Prostate gland (tissue), 2 donors: Measurements from ENCODE around the gene PDK4. TPM values are rescaled to one million over a fixed set of nuclear protein-coding genes. Genes with fewer than 3 reads are reported as not detected.

Source experiments
- DNase-seq: peaks from one replicate; pipeline ENCODE4 v3.0.0-alpha.2; 2019; ENCODE audit warnings: low spot score
- H3K27ac ChIP-seq, 2 donors: fragments of 200-600 bp; sonication (generic); 2 replicates each; pipeline ENCODE4 v1.5.1; 2017 to 2019
- H3K27me3 ChIP-seq: fragments of 200-600 bp; sonication (generic); replicated peaks from 2 replicates; pipeline ENCODE4 v1.5.1; 2019; ENCODE audit not compliant: insufficient read depth
- H3K36me3 ChIP-seq, 2 donors: fragments of 200-600 bp; sonication (generic); 1 replicate in 1 of 2; 2 replicates in 1 of 2; pipeline versions ENCODE4 v1.5.1 to v1.8.1; 2017 to 2019
- H3K4me1 ChIP-seq: fragments of 200-600 bp; sonication (generic); replicated peaks from 2 replicates; pipeline ENCODE4 v1.5.1; 2019
- H3K4me3 ChIP-seq, 2 donors: fragments of 200-600 bp; sonication (generic); 2 replicates each; pipeline ENCODE4 v1.5.1; 2017 to 2019
- H3K9me3 ChIP-seq: fragments of 200-600 bp; sonication (generic); 2 replicates; pipeline ENCODE4 v1.5.1; 2017
- POLR2A ChIP-seq: fragments of 450-650 bp; IDR thresholded peaks from one replicate; pipeline ENCODE4 v1.6.1; 2016; ENCODE audit warnings: antibody characterized with exemption, mild to moderate bottlenecking
- POLR2AphosphoS5 ChIP-seq: sonication (generic); formaldehyde crosslinking; IDR thresholded peaks from one replicate; pipeline ENCODE4 v1.6.1; 2017; ENCODE audit warnings: antibody characterized with exemption
- WGBS: methylation state at CpG from one replicate; pipeline ENCODE4 v1.1.5; 2018; 5-methylcytosine and 5-hydroxymethylcytosine counted together
- intact Hi-C: fragments of 100-400 bp; cut with DNase I; formaldehyde crosslinking; loops from one replicate; pipeline ENCODE4 v1.14.2; 2022
- total RNA-seq, 2 donors: library from RNA; depleted of rRNA; stranded (reverse); fragments of >200 nt; gene quantifications; one replicate each; pipeline ENCODE4 v1.1.0, GENCODE V29; 2016
- TF ChIP-seq, protein P1 (sequence below), 4 experiments: fragments of 200-600 bp in 2 of 4; fragments of 450-650 bp in 2 of 4; sonication (generic) in 2 of 4; IDR thresholded peaks; 1 replicate in 3 of 4; 2 replicates in 1 of 4; pipeline ENCODE4 v1.5.1; 2016 to 2019; ENCODE audit warnings: antibody characterized with exemption in 4 of 4, mild to moderate bottlenecking in 2 of 4, moderate library complexity in 2 of 4

Gene PDK4
- total RNA-seq, 2 donors from 2014 or later, result 61.3 to 65.5 TPM

GRCh38 chr7:95581467-95581866 is 14.8 kb downstream of the PDK4 start:
- intact Hi-C loops, result no loop called here
- DNase-seq, result no peak
- Histone ChIP-seq H3K27me3 (no peaks in the 10 kb centered on the region), H3K36me3 (peaks cover 0 to 11% of the 10 kb centered on the region in 2 donors), H3K4me3 (no peak overlapping the region), H3K4me1 (no peaks in the 10 kb centered on the region), H3K27ac (no peak overlapping the region), H3K9me3 (no peaks in the 10 kb centered on the region)
- 38% methylated on average over 3 of the region's 3 CpGs for WGBS
- TF ChIP-seq, protein P1, sequence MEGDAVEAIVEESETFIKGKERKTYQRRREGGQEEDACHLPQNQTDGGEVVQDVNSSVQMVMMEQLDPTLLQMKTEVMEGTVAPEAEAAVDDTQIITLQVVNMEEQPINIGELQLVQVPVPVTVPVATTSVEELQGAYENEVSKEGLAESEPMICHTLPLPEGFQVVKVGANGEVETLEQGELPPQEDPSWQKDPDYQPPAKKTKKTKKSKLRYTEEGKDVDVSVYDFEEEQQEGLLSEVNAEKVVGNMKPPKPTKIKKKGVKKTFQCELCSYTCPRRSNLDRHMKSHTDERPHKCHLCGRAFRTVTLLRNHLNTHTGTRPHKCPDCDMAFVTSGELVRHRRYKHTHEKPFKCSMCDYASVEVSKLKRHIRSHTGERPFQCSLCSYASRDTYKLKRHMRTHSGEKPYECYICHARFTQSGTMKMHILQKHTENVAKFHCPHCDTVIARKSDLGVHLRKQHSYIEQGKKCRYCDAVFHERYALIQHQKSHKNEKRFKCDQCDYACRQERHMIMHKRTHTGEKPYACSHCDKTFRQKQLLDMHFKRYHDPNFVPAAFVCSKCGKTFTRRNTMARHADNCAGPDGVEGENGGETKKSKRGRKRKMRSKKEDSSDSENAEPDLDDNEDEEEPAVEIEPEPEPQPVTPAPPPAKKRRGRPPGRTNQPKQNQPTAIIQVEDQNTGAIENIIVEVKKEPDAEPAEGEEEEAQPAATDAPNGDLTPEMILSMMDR (IDR thresholded peaks at IDR 0.05), result no peak
- TF ChIP-seq POLR2A (no peak), POLR2AphosphoS5 (no peak)

GRCh38 chr7:95579318-95579717 is 17.0 kb downstream of the PDK4 start:
- Histone ChIP-seq H3K4me1 (no peaks in the 10 kb centered on the region), H3K27ac (no peak overlapping the region), H3K36me3 (no peaks in the 10 kb centered on the region), H3K4me3 (no peak overlapping the region), H3K9me3 (no peaks in the 10 kb centered on the region), H3K27me3 (no peaks in the 10 kb centered on the region)
- intact Hi-C loops, result no loop called here
- TF ChIP-seq, protein P1 (IDR thresholded peaks at IDR 0.05), result no peak
- DNase-seq, result no peak
- 87% methylated on average over 7 of the region's 7 CpGs for WGBS

- intact Hi-C loops, result no loop called here
- no peak for DNase-seq
- Histone ChIP-seq H3K9me3 (no peaks in the 10 kb centered on the region), H3K4me1 (no peaks in the 10 kb centered on the region), H3K36me3 (no peaks in the 10 kb centered on the region), H3K27ac (no peak overlapping the region), H3K27me3 (no peaks in the 10 kb centered on the region), H3K4me3 (no peak overlapping the region)
- no peak for TF ChIP-seq POLR2AphosphoS5
- TF ChIP-seq POLR2A, result no peak
- TF ChIP-seq, protein P1 (IDR thresholded peaks at IDR 0.05), result no peak
- 48% methylated on average over 3 of the region's 3 CpGs for WGBS
These were observed 17.9 kb downstream of the PDK4 start for GRCh38 chr7:95578299-95578855.

DNA sequence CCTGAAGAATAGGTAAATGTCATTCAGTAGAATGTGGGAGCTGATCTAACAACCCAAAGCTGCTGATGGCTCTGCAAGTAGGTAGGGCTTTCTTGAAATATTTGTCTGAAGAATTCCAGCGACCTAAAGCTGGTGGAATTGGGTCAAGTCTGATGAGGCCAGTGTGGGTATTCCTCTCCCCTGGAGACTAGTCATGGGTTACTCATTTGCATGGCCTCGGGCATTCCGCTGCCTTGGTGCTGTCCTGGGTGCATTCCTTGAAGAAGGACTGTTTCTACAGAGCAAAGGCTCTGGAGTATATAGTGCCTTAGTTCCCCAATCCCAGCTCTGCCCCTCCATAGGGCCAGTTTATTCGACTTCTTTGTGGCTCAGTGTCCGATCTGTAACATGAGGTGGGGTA is 19.2 kb downstream of the PDK4 start:
- H3K4me3 ChIP-seq, result no peak overlapping the region
- WGBS, result 77% methylated on average over 5 of the region's 5 CpGs
- intact Hi-C loops, result no loop called here

GRCh38 chr7:95569720-95570119 is 26.6 kb downstream of the PDK4 start:
- no peak for DNase-seq
- H3K4me1 ChIP-seq, result no peaks in the 10 kb centered on the region
- no peaks in the 10 kb centered on the region for H3K9me3 ChIP-seq
- H3K36me3 ChIP-seq, result no peaks in the 10 kb centered on the region
- intact Hi-C loops, result no loop called here
- no peaks in the 10 kb centered on the region for H3K27me3 ChIP-seq
- no peak overlapping the region for H3K4me3 ChIP-seq
- TF ChIP-seq, protein P1 (IDR thresholded peaks at IDR 0.05), result no peak
- no peak for TF ChIP-seq POLR2AphosphoS5
- no peak for TF ChIP-seq POLR2A
- H3K27ac ChIP-seq, result no peak overlapping the region
- 73% methylated on average over 2 of the region's 2 CpGs for WGBS

More for the DNA sequence above, 19.2 kb downstream of the PDK4 start:
- Histone ChIP-seq H3K9me3 (no peaks in the 10 kb centered on the region), H3K27ac (no peak overlapping the region), H3K4me1 (no peaks in the 10 kb centered on the region), H3K27me3 (no peaks in the 10 kb centered on the region), H3K36me3 (no peaks in the 10 kb centered on the region)
- no peak for DNase-seq
- TF ChIP-seq, protein P1 (IDR thresholded peaks at IDR 0.05), result no peak
- TF ChIP-seq POLR2AphosphoS5, result no peak
- no peak for TF ChIP-seq POLR2A
